ENCODE results near the gene ATF6.
"Not testable (repeated sequence)": the region's sequence is repeated elsewhere in the genome, so short reads cannot be mapped to it uniquely, and the experiment has no call there.

Gene ATF6

DNA sequence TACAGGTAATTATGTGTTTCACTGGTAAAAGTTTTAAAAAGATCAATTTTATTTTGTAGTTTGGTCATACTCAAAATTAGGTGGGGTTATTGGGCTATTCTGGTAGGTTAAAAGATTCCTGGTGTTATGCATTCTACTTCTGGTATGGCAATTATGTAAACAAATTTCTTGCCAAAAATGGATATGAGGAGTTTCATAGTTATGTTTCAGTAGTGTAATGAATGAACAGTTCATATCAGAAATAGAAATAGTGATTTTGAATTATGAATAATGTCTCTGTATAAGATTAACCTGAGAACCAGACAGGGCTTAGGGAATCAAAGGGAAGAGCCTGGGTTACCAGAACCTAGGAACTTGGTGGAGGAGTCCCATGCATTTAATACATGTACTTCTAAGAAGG lies 15.9 kb downstream of the ATF6 start:
- no peak for DNase-seq

DNA sequence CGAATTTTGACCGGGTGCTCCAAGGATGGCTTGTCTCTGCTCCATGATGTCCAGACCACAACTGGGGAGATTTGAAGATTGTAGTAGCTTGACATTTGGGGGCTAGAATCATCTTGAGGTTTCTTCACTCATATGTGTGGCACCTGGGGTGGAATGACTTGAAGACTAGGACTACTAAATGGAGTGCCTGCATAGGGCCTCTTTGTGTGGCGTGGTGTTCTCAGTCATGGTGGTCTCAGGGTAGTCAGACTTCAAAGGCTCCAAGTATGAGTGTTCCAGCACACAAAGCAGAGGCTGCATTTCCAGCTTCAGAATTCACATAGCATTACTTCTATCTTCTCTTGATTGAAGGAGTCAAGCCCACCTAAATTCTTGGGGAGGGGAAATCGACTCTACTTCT lies 16.8 kb downstream of the ATF6 start:
- DNase-seq = no peak

DNA sequence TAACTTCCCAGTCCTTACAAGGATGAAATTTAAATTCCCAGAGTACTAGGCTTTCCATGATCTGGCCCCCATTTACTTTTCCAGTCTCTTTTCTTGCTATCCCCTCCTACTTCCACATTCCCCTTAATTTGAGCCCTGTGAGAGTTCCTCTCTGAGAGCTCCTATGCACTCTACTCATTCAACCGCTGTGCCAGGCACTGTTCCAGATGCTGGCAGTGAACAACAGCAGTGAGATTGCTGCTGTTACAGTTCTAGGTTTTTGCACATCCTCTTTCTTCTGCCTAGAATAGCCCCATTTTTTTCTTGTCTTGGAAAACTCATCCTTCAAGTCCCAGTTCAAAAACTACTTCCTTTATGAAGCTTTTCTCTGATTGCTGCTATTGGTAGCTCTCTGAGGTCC lies 18.8 kb downstream of the ATF6 start:
- no peak for DNase-seq

DNA sequence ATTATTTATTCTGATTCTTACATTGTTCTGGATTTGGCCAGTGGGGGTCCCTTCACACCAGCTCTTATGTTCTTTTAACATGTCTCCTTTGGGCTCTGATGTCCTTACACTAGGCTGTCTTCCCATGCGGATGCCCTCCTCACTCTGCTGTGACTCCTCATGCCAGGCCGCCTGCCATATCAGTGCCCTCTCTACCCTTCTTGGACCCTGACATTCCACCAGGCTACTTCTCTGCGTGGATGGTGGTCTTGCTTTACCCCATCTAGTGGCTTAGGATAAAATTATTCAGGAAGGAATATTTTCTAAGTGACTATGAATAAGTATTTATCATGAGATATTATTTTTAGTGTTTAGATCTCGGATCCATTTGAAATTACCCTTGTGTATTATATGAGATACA lies 21.2 kb downstream of the ATF6 start:
- no peak for DNase-seq

DNA sequence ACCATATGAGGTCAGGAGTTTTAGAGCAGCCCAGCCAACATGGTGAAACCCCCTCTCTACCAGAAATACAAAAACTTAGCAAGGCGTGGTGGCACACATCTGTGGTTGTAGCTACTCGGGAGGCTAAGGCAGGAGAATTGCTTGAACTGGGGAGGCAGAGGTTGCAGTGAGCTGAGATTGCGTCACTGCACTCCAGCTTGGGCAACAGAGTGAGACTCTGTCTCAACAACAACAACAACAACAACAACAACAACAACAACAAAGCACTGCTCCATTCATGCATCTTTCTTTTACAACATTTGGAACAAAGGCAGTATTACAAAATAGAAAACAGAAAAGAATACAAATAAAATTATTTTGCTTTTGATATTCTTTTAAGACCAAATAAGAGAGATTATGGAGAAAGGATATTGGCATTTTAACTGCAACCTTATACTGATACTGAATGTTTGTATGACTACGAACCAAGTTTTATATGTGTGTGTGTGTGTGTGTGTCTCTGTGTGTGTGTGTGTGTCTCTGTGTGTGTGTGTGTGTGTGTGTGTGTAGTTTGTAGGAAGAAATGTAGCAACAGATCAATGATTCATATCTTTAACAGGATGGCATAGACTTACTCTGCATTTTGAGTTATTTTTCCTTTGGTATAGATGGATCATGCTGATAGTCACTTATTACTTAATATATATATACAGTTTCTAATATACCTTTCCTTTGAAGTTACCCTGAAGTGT lies 24.6 kb downstream of the ATF6 start:
- no peak for DNase-seq

DNA sequence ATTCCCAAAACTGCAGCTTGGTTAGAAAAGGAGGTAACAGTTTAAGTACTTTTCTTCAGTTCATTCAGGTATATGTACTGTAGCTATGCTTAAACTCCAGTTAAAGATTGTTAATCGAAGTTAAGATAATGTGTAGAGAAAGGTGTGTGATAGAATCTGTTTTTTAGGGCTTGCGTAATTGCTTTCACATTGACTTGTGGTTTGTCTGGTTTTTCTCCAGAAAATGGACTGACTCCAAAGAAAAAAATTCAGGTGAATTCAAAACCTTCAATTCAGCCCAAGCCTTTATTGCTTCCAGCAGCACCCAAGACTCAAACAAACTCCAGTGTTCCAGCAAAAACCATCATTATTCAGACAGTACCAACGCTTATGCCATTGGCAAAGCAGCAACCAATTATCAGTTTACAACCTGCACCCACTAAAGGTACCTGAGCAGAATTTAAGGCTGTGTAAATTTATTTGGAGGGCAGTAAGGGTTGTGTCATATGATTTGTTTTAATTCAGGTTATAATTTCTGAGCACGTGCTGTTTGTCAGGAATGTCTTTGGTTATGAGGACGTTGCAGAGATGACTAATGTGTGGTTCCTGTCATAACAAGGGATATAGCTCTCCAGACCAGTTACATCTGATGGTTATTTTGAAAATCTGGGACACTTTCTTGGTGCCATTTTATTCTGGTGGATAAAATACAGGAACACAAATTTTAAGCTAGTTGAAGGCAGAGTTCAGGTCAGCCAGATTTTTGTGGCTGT lies 26.0 kb downstream of the ATF6 start:
- DNase-seq = no peak

DNA sequence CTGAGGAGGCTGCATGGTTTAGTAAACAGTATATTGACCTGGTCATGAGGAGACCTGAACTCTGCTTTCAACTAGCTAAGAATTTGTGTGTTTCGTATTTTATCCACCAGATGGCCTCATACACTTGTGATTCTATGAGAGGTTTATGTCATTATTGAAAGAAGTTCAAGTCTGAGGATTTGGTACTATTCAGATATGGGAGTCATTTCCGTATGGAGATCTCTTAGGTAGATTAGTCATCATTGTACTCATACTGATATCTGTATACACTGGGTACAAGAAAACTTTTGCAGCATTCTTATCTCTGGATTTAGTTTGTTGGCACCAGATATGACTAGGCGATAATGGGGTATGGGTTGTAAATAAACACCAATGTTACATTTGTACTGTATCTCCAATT lies 26.6 kb downstream of the ATF6 start:
- DNase-seq = peak in 1 of 2 donors; percentile 17

DNA sequence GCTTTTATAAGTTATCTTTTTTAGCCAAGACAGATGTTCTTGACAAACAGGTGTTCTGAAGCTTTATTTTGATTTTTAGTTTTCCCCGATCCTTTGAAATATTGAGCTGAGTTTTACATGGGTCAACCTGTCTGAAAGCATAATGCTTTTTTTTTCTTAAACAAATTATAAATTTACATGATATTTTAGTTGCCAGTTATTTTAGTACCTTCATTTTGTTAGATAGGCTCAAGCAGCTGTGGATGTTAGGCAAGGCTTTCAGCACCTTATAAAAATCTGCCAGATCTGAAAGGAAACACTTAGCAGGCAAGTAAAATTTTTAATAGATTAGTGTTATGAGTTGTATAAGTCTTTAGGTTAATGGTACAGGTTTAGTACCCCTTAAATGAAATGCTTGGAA lies 33.7 kb downstream of the ATF6 start:
- DNase-seq = no peak

DNA sequence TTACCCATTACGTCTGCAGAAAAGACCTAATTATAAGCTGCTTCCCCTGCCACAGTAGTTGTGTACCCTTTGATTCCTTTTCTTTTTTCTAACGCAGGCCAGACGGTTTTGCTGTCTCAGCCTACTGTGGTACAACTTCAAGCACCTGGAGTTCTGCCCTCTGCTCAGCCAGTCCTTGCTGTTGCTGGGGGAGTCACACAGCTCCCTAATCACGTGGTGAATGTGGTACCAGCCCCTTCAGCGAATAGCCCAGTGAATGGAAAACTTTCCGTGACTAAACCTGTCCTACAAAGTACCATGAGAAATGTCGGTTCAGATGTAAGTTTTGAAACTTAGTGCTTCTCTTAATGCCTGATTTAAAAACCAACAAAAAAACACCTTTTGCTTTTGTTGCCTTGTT lies 35.8 kb downstream of the ATF6 start:
- no peak for DNase-seq

DNA sequence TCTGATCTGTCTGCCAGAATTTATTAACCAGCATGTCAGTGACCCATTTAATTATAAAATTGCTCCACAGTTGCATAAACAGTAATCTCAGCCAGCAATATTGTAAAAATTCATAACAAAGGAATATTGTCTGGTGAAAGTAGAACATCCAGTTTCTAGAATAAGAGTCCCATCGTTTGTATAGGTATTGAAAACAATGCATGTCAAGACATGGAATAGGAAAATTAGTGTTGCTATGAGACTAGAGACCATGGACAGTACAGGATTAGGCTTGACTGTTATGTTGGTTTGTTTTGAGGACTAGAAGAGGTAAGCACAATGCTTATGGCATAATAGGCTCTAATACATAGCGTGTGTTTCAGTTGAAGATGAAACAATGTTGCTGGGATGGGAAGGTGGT lies 37.1 kb downstream of the ATF6 start:
- DNase-seq = no peak

DNA sequence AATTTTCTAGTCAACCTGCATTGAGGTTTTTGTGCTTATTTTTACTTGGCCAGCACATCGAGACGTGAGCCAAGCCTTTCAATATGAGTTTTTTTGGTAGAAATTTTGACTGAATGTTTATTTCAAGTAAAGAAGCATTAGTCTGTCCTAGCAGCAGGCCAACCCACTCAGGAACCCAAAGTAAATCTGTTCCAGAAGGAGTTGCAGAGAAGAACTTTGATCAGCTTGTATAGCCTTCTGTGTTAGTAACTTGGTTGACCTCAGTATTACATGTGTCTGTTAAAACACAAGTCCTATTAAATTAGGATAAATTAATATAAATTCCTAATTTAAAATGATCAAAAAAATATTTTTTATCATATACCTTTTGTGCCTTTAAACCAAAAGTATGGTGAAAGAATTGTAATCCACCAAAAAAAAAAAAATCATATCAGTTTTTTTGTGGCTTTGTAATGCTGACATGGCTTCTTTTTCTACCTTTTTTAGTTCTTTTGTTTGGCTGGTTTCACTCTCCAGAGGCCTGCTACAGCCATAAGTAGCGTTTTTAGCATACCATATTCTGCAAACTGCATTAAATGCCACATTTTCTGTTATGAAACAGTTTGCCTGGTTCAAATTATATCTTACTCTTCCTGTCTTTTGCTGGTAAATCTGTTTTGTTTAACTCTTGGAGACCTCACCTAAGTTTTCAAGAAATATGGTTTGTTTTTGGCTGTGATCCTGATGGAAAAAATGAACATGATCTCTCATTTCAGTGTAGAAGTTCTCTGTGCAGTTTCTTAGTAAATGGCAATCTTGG lies 39.5 kb downstream of the ATF6 start:
- no peak for DNase-seq

DNA sequence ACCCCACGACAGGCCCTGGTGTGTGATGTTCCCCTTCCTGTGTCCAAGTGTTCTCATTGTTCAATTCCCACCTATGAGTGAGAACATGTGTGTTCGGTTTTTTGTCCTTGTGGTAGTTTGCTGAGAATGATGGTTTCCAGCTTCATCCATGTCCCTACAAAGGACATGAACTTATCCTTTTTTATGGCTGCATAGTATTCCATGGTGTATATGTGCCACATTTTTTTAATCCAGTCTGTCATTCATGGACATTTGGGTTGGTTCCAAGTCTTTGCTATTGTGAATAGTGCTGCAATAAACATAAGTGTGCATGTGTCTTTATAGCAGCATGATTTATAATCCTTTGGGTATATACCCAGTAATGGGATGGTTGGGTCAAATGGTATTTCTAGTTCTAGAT lies 43.1 kb downstream of the ATF6 start:
- not testable (repeated sequence) for DNase-seq

DNA sequence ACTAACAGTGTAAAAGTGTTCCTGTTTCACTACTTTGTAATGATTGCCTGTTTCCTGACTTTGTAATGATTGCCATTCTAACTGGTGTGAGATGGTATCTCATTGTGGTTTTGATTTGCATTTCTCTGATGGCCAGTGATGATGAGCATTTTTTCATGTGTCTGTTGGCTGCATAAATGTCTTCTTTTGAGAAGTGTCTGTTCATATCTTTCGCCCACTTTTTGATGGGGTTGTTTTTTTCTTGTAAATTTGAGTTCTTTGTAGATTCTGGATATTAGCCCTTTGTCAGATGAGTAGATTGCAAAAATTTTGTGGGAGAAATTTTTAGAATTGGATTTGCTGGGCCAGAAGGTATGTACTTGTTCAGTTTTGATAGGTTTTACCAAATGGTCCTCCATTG lies 43.5 kb downstream of the ATF6 start:
- not testable (repeated sequence) for DNase-seq

DNA sequence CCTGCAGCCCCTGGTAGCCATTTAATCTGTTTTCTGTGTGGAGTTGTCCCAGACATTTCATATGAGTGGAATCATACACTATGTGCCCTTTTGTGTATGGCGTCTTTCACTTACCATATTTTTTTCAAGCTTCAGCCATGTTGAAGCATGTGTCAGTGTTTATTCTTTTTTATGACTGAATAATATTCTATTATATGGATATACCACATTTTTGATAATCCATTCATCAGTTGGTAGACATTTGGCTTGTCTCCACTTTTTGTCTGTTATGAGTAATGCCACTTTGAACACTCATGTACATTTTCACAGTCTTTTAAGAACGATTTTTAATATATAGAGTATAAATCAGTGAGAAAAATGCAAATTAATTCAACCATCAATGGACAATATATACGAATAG lies 44.7 kb downstream of the ATF6 start:
- DNase-seq = no peak

DNA sequence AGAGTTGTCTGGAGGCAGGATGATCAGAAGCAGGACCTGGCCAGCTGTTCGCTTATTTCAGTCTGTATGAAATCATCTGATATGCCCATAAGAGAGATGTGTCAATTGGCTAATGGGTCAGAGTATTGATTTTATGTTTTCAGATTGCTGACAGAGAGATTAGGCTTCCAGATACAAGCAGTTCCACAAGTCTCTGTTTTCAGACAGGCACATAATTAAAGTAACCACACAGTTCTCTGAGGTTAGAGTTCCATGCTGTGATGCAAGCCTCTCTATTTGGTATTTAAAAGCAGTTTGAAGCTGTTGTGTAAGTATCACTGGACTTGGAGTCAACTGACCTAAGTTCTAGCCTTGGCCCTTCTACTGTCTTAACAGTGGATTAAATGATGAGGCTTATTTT lies 50.1 kb downstream of the ATF6 start:
- DNase-seq = no peak

DNA sequence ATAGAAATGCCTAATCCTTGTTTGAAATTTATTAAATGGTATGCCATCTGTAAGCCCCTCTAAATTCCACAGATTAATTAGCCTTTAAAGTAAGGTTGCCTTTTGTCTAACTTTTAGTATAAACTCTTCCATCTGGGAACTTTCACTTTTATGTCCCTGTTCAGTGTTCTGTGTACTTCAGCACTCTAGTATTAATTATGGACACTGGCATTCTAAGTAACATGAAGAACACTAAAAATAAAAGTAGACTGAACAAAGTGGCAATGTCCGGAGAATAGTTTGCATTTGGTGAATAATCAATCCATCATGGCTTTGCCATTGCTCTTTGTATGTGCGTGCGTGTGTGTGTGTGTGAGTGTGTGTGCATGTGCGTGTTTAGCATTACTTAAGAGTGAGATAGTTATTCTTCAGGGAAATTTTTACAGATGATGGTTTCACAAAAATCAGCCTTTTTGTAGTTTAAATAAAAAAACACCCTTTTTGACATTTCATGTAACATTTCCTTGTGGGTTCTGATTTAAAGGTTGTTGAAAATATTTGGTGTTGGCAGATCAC lies 51.1 kb downstream of the ATF6 start:
- DNase-seq = no peak

DNA sequence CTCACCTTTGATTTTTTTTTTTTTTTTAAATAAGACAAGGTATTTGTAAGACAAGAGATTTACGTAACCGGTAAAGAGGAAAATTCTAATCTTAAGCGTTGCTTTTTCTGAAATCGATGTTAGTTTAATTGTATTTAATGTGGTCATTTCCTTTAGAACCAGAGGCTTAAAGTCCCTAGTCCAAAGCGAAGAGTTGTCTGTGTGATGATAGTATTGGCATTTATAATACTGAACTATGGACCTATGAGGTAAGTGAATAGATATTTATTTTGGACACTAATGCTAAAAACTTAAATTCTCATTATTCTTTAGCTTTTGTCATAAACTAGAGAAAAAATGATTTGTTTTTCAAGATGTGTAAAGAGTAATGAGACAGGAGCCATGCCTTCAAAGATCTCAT lies 54.8 kb downstream of the ATF6 start:
- no peak for DNase-seq

DNA sequence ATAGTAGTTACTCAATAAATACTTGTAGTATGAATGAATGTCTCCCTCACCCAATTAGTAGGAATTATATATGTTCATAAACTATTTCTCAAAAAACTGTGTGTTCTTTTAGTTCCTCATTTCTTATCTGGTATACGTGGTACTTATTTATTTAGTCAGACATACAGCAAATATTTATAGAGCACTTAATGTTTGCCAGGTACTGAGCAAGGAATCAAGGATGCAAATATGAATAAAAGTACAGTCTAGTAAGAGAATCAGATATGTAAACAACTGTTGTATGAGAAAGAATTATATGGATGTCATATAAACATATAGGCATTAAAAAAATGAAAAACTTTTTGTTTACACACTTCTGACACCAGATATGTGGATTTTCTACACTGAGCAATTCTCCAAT lies 58.5 kb downstream of the ATF6 start:
- DNase-seq = no peak

DNA sequence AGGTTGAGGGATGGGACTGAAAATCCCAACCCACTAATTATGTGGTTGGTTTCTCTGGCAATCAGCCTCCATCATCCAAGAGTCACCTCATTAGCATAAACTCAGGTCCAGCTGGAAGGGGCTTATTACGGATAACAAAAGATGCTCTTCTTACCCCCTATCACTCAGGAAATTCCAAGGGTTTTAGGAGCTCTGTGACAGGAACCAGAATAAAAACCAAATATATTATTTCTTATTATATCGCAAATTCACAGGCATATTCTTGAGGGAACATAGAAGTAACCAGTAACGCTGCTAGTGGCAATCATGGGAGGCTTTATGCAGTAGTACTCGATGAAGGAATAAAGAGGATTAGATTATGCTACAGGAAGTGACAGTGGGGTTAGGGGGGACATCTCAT lies 59.7 kb downstream of the ATF6 start:
- DNase-seq = no peak

DNA sequence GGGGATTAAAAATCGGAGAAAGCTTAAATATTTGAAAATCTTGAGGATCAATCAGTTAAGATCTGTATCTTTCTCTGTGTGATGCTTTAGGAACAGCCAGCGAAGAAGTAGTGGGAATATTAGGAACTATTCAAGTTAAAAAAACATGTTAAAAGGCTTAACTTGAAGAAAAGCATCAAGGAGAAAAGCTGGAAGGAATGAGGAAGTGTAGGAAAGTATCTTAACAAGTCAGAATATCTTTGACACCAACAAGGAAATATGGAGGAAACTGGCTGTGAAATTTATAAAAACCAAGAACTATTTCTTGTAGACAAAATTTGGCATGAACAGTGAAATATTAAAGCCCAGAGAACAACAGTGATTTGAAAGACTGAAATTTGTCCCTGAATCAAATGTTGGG lies 60.4 kb downstream of the ATF6 start:
- no peak for DNase-seq

DNA sequence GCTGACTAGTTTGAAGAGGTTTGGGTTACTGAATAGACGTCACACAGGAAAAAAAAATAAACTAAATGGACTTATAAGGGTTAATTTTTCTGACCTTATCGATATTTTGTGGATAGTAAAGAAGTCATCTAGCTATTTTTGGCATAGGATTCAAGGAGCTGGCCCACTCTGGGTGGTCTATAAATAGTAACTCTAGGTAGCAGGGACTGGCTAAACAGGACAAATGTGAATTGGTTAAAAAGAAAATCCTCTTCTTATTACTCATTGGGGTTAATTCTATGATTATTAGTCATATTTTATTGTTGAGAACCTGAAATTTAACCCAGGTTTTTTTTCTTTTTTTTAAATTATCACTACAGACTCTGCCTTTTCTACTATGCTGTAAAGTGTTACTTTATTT lies 61.7 kb downstream of the ATF6 start:
- no peak for DNase-seq

DNA sequence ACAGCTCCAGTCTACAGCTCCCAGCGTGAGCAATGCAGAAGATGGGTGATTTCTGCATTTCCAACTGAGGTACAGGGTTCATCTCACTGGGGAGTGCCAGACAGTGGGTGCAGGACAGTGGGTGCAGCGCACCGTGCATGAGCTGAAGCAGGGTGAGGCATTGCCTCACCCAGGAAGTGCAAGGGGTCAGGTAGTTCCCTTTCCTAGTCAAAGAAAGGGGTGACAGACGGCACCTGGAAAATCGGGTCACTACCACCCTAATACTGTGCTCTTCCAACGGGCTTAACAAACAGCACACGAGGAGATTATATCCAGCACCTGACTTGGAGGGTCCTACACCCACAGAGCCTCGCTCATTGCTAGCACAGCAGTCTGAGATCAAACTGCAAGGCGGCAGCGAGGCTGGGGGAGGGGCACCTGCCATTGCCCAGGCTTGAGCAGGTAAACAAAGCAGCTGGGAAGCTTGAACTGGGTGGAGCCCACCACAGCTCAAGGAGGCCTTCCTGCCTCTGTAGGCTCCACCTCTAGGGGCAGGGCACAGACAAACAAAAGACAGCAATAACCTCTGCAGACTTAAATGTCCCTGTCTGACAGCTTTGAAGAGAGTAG lies 66.3 kb downstream of the ATF6 start:
- DNase-seq = not testable (repeated sequence)

DNA sequence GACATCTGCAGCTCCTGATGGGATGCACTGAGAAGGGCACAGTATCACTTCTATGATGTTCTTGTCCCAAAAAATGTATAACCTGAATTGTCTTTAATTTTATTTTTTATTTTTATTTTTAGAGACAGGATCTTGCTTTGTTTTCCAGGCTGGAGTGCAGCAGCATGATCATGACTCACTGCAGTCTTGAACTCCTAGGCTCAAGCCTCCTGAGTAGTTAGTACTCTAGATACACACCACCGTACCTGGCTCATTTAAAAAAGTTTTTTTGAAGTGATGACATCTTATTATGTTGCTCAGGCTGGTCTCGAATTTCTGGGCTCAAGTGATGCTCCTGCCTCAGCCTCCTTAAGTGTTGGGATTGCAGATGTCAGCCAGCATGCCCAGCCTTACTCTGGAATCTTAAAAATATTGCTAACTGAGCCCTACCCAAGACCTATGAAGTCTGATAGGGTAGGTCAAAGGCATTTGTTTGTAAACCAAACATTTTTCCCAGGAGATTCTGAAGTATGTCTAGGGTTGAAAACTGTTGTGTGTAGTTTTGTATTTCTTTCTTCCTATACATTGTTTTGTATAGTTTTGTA lies 68.9 kb downstream of the ATF6 start:
- DNase-seq = no peak
